ENCODE data around the gene MTHFSD.

- TF ChIP-seq CTCF (IDR thresholded peaks at IDR 0.05) = no peak
- TF ChIP-seq POLR2AphosphoS5 (IDR thresholded peaks at IDR 0.05) = no peak
Measured at GRCh38 chr16:86555704-86556075, 655 bp upstream of the MTHFSD start.
